Mesendoderm (in vitro differentiated cells): Measurements from ENCODE around the gene PPIG.
"Not testable (repeated sequence)": the region's sequence is repeated elsewhere in the genome, so short reads cannot be mapped to it uniquely, and the experiment has no call there.

Experiments used
- DNase-seq: peaks from one replicate; pipeline ENCODE4 v3.0.0; 2013
- H2AK5ac ChIP-seq: 2 replicates; pipeline ENCODE4 v1.6.1; 2013; ENCODE audit warnings: low read length, inconsistent platforms
- H2BK120ac ChIP-seq: 2 replicates; pipeline ENCODE4 v1.6.1; 2013; ENCODE audit warnings: low read depth, mild to moderate bottlenecking, low read length, moderate library complexity, mixed read lengths
- H2BK15ac ChIP-seq: replicated peaks from 2 replicates; pipeline ENCODE4 v1.6.1; 2013; ENCODE audit warnings: low read depth, mild to moderate bottlenecking, moderate library complexity
- H2BK5ac ChIP-seq: 2 replicates; pipeline ENCODE4 v1.6.1; 2013; ENCODE audit warnings: low read length, inconsistent platforms
- H3K18ac ChIP-seq: 2 replicates; pipeline ENCODE4 v1.6.1; 2013; ENCODE audit warnings: mild to moderate bottlenecking, low read length, mixed read lengths
- H3K23ac ChIP-seq: one replicate; pipeline ENCODE4 v1.6.1; 2013; ENCODE audit warnings: low read length
- H3K27ac ChIP-seq: 2 replicates; pipeline ENCODE4 v1.5.1; 2013; ENCODE audit warnings: low read depth, mild to moderate bottlenecking, inconsistent platforms, low read length, moderate library complexity
- H3K27me3 ChIP-seq: 2 replicates; pipeline ENCODE4 v1.6.1; 2013; ENCODE audit warnings: low read length, control low read depth, mild to moderate bottlenecking, inconsistent platforms; ENCODE audit not compliant: insufficient read depth, poor library complexity
- H3K36me3 ChIP-seq: 2 replicates; pipeline ENCODE4 v1.6.1; 2013; ENCODE audit warnings: low read length, inconsistent platforms; ENCODE audit not compliant: control insufficient read depth, insufficient read depth
- H3K4ac ChIP-seq: one replicate; pipeline ENCODE4 v1.6.1; 2013; ENCODE audit warnings: low read depth, mild to moderate bottlenecking, low read length, moderate library complexity
- H3K4me1 ChIP-seq: 2 replicates; pipeline ENCODE4 v1.6.1; 2013; ENCODE audit warnings: low read depth, low read length, inconsistent platforms; ENCODE audit not compliant: control insufficient read depth
- H3K4me2 ChIP-seq: 2 replicates; pipeline ENCODE4 v1.6.1; 2013; ENCODE audit warnings: low read length
- H3K4me3 ChIP-seq: 2 replicates; pipeline ENCODE4 v1.5.1; 2013; ENCODE audit warnings: mild to moderate bottlenecking, low read length
- H3K56ac ChIP-seq: one replicate; pipeline ENCODE4 v1.6.1; 2013; ENCODE audit warnings: low read length
- H3K79me1 ChIP-seq: 2 replicates; pipeline ENCODE4 v1.6.1; 2013; ENCODE audit warnings: low read length, inconsistent platforms
- H3K79me2 ChIP-seq: 2 replicates; pipeline ENCODE4 v1.6.1; 2013; ENCODE audit warnings: mild to moderate bottlenecking, low read length; ENCODE audit not compliant: control insufficient read depth, insufficient read depth
- H3K9ac ChIP-seq: 2 replicates; pipeline ENCODE4 v1.6.1; 2013; ENCODE audit warnings: low read length, inconsistent platforms
- H4K5ac ChIP-seq: one replicate; pipeline ENCODE4 v1.6.1; 2013; ENCODE audit warnings: low read length
- H4K8ac ChIP-seq: one replicate; pipeline ENCODE4 v1.6.1; 2013; ENCODE audit warnings: low read depth, mild to moderate bottlenecking, control low read depth, low read length, moderate library complexity
- WGBS: extraction: QIAGEN DNeasy Blood & Tissue Kit; methylation state at CpG from one replicate; pipeline ENCODE4 v1.1.7; 2013; ENCODE audit warnings: low lambda C conversion rate, missing lambda C conversion rate; ENCODE audit not compliant: insufficient coverage; ENCODE audit errors: extremely low coverage; 5-methylcytosine and 5-hydroxymethylcytosine counted together

Gene PPIG

GRCh38 chr2:169683425-169684134, 99.4 kb downstream of the PPIG start:
- H3K4me2 ChIP-seq, result no peak overlapping the region
- no peak overlapping the region for H3K4me3 ChIP-seq
- H3K79me1 ChIP-seq, result no peaks in the 10 kb centered on the region
- no peaks in the 10 kb centered on the region for H3K79me2 ChIP-seq
- H2AK5ac ChIP-seq, result no peak overlapping the region
- no peak overlapping the region for H3K4ac ChIP-seq
- H3K23ac ChIP-seq, result no peak overlapping the region
- no peak overlapping the region for H3K56ac ChIP-seq
- WGBS, result no CpG with 5 or more reads among the region's 3 CpGs
- no peak overlapping the region for H4K8ac ChIP-seq
- H3K4me1 ChIP-seq, result peaks cover 2% of the 10 kb centered on the region
- no peak overlapping the region for H3K18ac ChIP-seq
- H3K36me3 ChIP-seq, result no peaks in the 10 kb centered on the region
- no peak overlapping the region for H2BK120ac ChIP-seq
- DNase-seq, result no peak
- no peaks in the 10 kb centered on the region for H3K27me3 ChIP-seq
- no peak overlapping the region for H3K27ac ChIP-seq
- no peak overlapping the region for H3K9ac ChIP-seq
- no peak overlapping the region for H2BK5ac ChIP-seq
- no peak overlapping the region for H2BK15ac ChIP-seq
- H4K5ac ChIP-seq, result no peak overlapping the region

- Histone ChIP-seq H3K79me1 (no peaks in the 10 kb centered on the region), H3K79me2 (no peaks in the 10 kb centered on the region), H3K56ac (no peak overlapping the region), H4K8ac (no peak overlapping the region), H3K18ac (no peak overlapping the region), H3K23ac (no peak overlapping the region), H3K4ac (no peak overlapping the region), H3K4me2 (no peak overlapping the region), H2BK15ac (no peak overlapping the region), H3K36me3 (no peaks in the 10 kb centered on the region), H3K9ac (no peak overlapping the region), H4K5ac (no peak overlapping the region), H3K27me3 (no peaks in the 10 kb centered on the region), H2AK5ac (no peak overlapping the region), H3K4me1 (peaks cover 2% of the 10 kb centered on the region), H3K27ac (no peak overlapping the region), H2BK120ac (no peak overlapping the region), H3K4me3 (no peak overlapping the region), H2BK5ac (no peak overlapping the region)
- WGBS, result no CpG with 5 or more reads among the region's 3 CpGs
- DNase-seq, result no peak
Observed at GRCh38 chr2:169684135-169684565, 100.0 kb downstream of the PPIG start.

- H2BK120ac ChIP-seq, H3K23ac ChIP-seq, H3K18ac ChIP-seq, H4K8ac ChIP-seq, DNase-seq, H3K4me3 ChIP-seq, H3K4ac ChIP-seq, H3K4me1 ChIP-seq, H3K27ac ChIP-seq, H3K79me2 ChIP-seq, H3K27me3 ChIP-seq, H2BK15ac ChIP-seq, H4K5ac ChIP-seq, H2BK5ac ChIP-seq, H3K36me3 ChIP-seq, H3K4me2 ChIP-seq, H2AK5ac ChIP-seq, H3K79me1 ChIP-seq, H3K56ac ChIP-seq, H3K9ac ChIP-seq: not testable (repeated sequence)
- no CpG with 5 or more reads among the region's 2 CpGs for WGBS
Observed at GRCh38 chr2:169684712-169685111, 100.6 kb downstream of the PPIG start.

GRCh38 chr2:169686825-169687224, 102.7 kb downstream of the PPIG start:
- H3K79me1 ChIP-seq, H3K36me3 ChIP-seq, DNase-seq, H3K4me3 ChIP-seq, H3K4me1 ChIP-seq, H4K8ac ChIP-seq, H3K56ac ChIP-seq, H3K4ac ChIP-seq, H3K18ac ChIP-seq, H3K79me2 ChIP-seq, H3K9ac ChIP-seq, H2AK5ac ChIP-seq, H3K27me3 ChIP-seq, H2BK5ac ChIP-seq, H3K4me2 ChIP-seq, H3K23ac ChIP-seq, H2BK120ac ChIP-seq, H3K27ac ChIP-seq, H4K5ac ChIP-seq, H2BK15ac ChIP-seq: not testable (repeated sequence)
- WGBS, result no CpG with 5 or more reads among the region's 4 CpGs

GRCh38 chr2:169687943-169688342, 103.8 kb downstream of the PPIG start:
- not testable (repeated sequence) for H3K56ac ChIP-seq, H3K79me1 ChIP-seq, H3K27ac ChIP-seq, H2BK15ac ChIP-seq, DNase-seq, H3K79me2 ChIP-seq, H4K8ac ChIP-seq, H3K23ac ChIP-seq, H3K9ac ChIP-seq, H3K4me2 ChIP-seq, H4K5ac ChIP-seq, H2BK5ac ChIP-seq, H3K27me3 ChIP-seq, H2AK5ac ChIP-seq, H3K18ac ChIP-seq, H2BK120ac ChIP-seq, H3K4ac ChIP-seq, H3K4me3 ChIP-seq, H3K4me1 ChIP-seq, H3K36me3 ChIP-seq

GRCh38 chr2:169690958-169691357, 106.8 kb downstream of the PPIG start:
- DNase-seq, result no peak
- Histone ChIP-seq H3K79me2 (no peaks in the 10 kb centered on the region), H3K18ac (no peak overlapping the region), H3K9ac (no peak overlapping the region), H4K8ac (no peak overlapping the region), H2BK120ac (no peak overlapping the region), H3K56ac (no peak overlapping the region), H3K23ac (no peak overlapping the region), H2BK15ac (no peak overlapping the region), H3K27me3 (no peaks in the 10 kb centered on the region), H3K4ac (no peak overlapping the region), H3K79me1 (no peaks in the 10 kb centered on the region), H3K4me1 (no peaks in the 10 kb centered on the region), H3K36me3 (no peaks in the 10 kb centered on the region), H2BK5ac (no peak overlapping the region), H3K4me2 (no peak overlapping the region), H4K5ac (no peak overlapping the region), H3K27ac (no peak overlapping the region), H2AK5ac (no peak overlapping the region), H3K4me3 (no peak overlapping the region)
- WGBS, result no CpG with 5 or more reads among the region's 1 CpG
